Measurements from ENCODE around the gene NECAB2. TPM values are rescaled to one million over a fixed set of nuclear protein-coding genes. Genes with fewer than 3 reads are reported as not detected.

Gene NECAB2
- total RNA-seq, 1 experiment from 2014 or later, result not detected

- H3K27me3 ChIP-seq, result no peaks in the 10 kb centered on the region
- no peaks in the 10 kb centered on the region for H3K9me3 ChIP-seq
These were observed 82.3 kb downstream of the NECAB2 start for GRCh38 chr16:84050316-84050715.

GRCh38 chr16:84052071-84052622 lies 84.1 kb downstream of the NECAB2 start:
- Histone ChIP-seq H3K4me3 (no peak overlapping the region), H3K27me3 (no peaks in the 10 kb centered on the region), H3K9me3 (no peaks in the 10 kb centered on the region), H3K36me3 (no peaks in the 10 kb centered on the region; the same call in 1 of the 2 replicates)
- no peak for DNase-seq

More at GRCh38 chr16:84050316-84050715, 82.3 kb downstream of the NECAB2 start:
- no peak for DNase-seq
- no peaks in the 10 kb centered on the region; the same call in 1 of the 2 replicates for H3K36me3 ChIP-seq
- H3K4me3 ChIP-seq, result no peak overlapping the region

Other genes with a start within 250 kb of the NECAB2 start
- 32.8 and 110 TPM in 2 replicates for gene HSBP1, start 160.3 kb upstream of the NECAB2 start, total RNA-seq (2014; rRNA removed; shearing (Covaris generic); ENCODE audit: low replicate concordance)
- 1.0 and 1.3 TPM in 2 replicates for gene MLYCD, start 69.1 kb upstream of the NECAB2 start, total RNA-seq (2014; rRNA removed; shearing (Covaris generic); ENCODE audit: low replicate concordance)
- gene OSGIN1, start 15.0 kb upstream of the NECAB2 start, total RNA-seq (2014; rRNA removed; shearing (Covaris generic); ENCODE audit: low replicate concordance), result 0.13 TPM in 1 of 2 replicates, not detected in the other
- gene SLC38A8, start 74.6 kb downstream of the NECAB2 start, total RNA-seq (2014; rRNA removed; shearing (Covaris generic); ENCODE audit: low replicate concordance), result not detected in 2 replicates
- gene MBTPS1, start 148.7 kb downstream of the NECAB2 start, total RNA-seq (2014; rRNA removed; shearing (Covaris generic); ENCODE audit: low replicate concordance), result 57.3 and 66.2 TPM in 2 replicates
- 5.0 and 7.0 TPM in 2 replicates for gene HSDL1, start 176.9 kb downstream of the NECAB2 start, total RNA-seq (2014; rRNA removed; shearing (Covaris generic); ENCODE audit: low replicate concordance)
- not detected in 2 replicates for gene DNAAF1, start 177.1 kb downstream of the NECAB2 start, total RNA-seq (2014; rRNA removed; shearing (Covaris generic); ENCODE audit: low replicate concordance)
- 10.3 and 16.6 TPM in 2 replicates for gene TAF1C, start 218.8 kb downstream of the NECAB2 start, total RNA-seq (2014; rRNA removed; shearing (Covaris generic); ENCODE audit: low replicate concordance)
- not detected in 2 replicates for gene ADAD2, start 222.9 kb downstream of the NECAB2 start, total RNA-seq (2014; rRNA removed; shearing (Covaris generic); ENCODE audit: low replicate concordance)